Fibroblast of upper back skin (primary cell): ENCODE results near the gene ZNF865.

Experiments
- DNase-seq: peaks from one replicate; pipeline ENCODE4 v3.0.0-alpha.2; 2013

The ZNF865 gene

GRCh38 chr19:55626350-55626749 is 20.9 kb downstream of the ZNF865 start:
- DNase-seq, result no peak

- peak; percentile 93 for DNase-seq
Measured at GRCh38 chr19:55632463-55632834, 27.0 kb downstream of the ZNF865 start.

GRCh38 chr19:55633861-55634260 is 28.4 kb downstream of the ZNF865 start:
- DNase-seq, result no peak

GRCh38 chr19:55635334-55635717 is 29.9 kb downstream of the ZNF865 start:
- DNase-seq, result no peak

GRCh38 chr19:55635856-55636440 is 30.5 kb downstream of the ZNF865 start:
- DNase-seq, result no peak

GRCh38 chr19:55636723-55637122 is 31.3 kb downstream of the ZNF865 start:
- no peak for DNase-seq

GRCh38 chr19:55637534-55637933 is 32.1 kb downstream of the ZNF865 start:
- no peak for DNase-seq

- DNase-seq, result no peak
Measured at GRCh38 chr19:55638864-55639359, 33.5 kb downstream of the ZNF865 start.

- DNase-seq, result peak; percentile 68
Measured at GRCh38 chr19:55640043-55640576, 34.7 kb downstream of the ZNF865 start.

- peak; percentile 82 for DNase-seq
Measured at GRCh38 chr19:55640577-55641425, 35.4 kb downstream of the ZNF865 start, which contains the start of gene ZNF580. TSS of gene ZNF580 (plus strand) at chr19:55641002. CDS start at chr19:55642509, 1,507 bp downstream.

GRCh38 chr19:55641426-55642152 is 36.1 kb downstream of the ZNF865 start:
- DNase-seq, result no peak

- no peak for DNase-seq
Measured at GRCh38 chr19:55642153-55643002, 36.9 kb downstream of the ZNF865 start.

GRCh38 chr19:55643003-55643886 is 37.8 kb downstream of the ZNF865 start, which contains the start of gene ZNF581:
TSS of gene ZNF581 (plus strand) at chr19:55643649. CDS start at chr19:55644572, 923 bp downstream.
- DNase-seq, result peak; percentile 66

GRCh38 chr19:55643887-55644176 is 38.4 kb downstream of the ZNF865 start:
- no peak for DNase-seq

GRCh38 chr19:55644191-55644833 is 38.9 kb downstream of the ZNF865 start:
- no peak for DNase-seq

- DNase-seq, result no peak
Measured at GRCh38 chr19:55644842-55645511, 39.5 kb downstream of the ZNF865 start.

GRCh38 chr19:55645512-55645881 is 40.0 kb downstream of the ZNF865 start:
- no peak for DNase-seq

GRCh38 chr19:55646889-55647731 is 41.7 kb downstream of the ZNF865 start:
- no peak for DNase-seq
